ENCODE measurements around the gene SOX13. TPM values are rescaled to one million over a fixed set of nuclear protein-coding genes. Genes with fewer than 3 reads are reported as not detected.

SOX13 gene
- polyA plus RNA-seq, 3 donors = 0.52 TPM; not detected in 2

DNA sequence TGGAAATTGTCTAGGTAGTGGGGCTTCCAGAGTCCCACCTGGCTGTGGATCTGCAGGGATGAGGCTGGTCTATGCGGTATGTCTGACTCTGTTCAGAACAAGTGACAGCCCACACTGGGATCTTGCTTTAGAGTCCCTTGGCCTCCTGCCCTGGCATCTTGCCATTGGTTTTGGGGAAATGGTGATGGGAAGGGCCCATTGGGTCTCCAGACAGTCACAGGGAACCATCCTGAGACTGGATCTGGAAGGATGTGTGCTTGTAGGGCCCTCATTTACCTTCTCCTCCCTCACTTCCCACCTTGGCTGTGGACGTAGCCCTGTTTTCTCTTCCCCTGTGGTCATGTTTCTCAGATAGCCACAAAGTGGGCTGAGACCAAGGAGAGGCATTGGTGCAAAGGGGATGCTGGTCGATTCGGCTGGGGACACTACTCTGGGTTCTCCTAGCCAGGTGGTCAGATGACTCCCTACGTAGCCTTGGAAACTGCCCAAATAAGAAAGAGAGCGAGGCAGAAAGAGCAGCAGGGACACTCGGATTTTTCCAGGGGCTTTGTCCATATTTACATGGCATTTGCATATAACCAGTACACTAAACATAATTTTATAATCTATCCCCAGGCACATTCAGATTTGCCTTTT lies 15.1 kb downstream of the SOX13 start:
- H3K4me2 ChIP-seq (replicated peaks; ENCODE audit: extremely low read depth, low read length, poor library complexity, severe bottlenecking) = no peak overlapping the region
- intact Hi-C loops (cut with micrococcal nuclease) = no loop called here
- no peak overlapping the region for H3K9ac ChIP-seq (ENCODE audit: insufficient read depth, low read length, poor library complexity, severe bottlenecking)
- Mint-ChIP-seq H3K27ac (no peak overlapping the region), H3K36me3 (no peaks in the 10 kb centered on the region), H3K9me3 (no peaks in the 10 kb centered on the region), H3K4me1 (no peaks in the 10 kb centered on the region), H3K27me3 (ENCODE audit: low read depth in 3 of 3) (peaks cover 2 to 13% (median 11%) of the 10 kb centered on the region in 3 donors), H3K4me3 (no peak overlapping the region)
- WGBS (ENCODE audit: insufficient coverage) = 92% methylated on average over 6 of the region's 7 CpGs
- no peaks in the 10 kb centered on the region for H3K9me3 ChIP-seq (replicated peaks in 1 of 2; ENCODE audit: control insufficient read depth in 1 of 2, insufficient read depth in 1 of 2, low read length in 2 of 2)
- H3K27me3 ChIP-seq (ENCODE audit: control insufficient read depth in 2 of 2, insufficient read depth in 2 of 2, low read length in 2 of 2) = no peaks in the 10 kb centered on the region
- H3K79me2 ChIP-seq (ENCODE audit: insufficient read depth, low read length) = no peaks in the 10 kb centered on the region
- no peaks in the 10 kb centered on the region for H4K20me1 ChIP-seq (ENCODE audit: insufficient read depth, low read length)
- no peak overlapping the region for H2AFZ ChIP-seq (ENCODE audit: insufficient read depth, low read depth, low read length, poor library complexity, severe bottlenecking)
- no peak overlapping the region for H3K27ac ChIP-seq (ENCODE audit: low read depth in 1 of 2, low read length in 2 of 2)
- H3K4me3 ChIP-seq (replicated peaks in 1 of 3; ENCODE audit: low read depth in 2 of 3, low read length in 3 of 3) = no peak overlapping the region
- H3K4me1 ChIP-seq (ENCODE audit: control insufficient read depth in 1 of 2, insufficient read depth in 2 of 2, low read length in 2 of 2) = no peaks in the 10 kb centered on the region
- no peak for DNase-seq
- H3K36me3 ChIP-seq (replicated peaks in 1 of 2; ENCODE audit: control insufficient read depth in 1 of 2, insufficient read depth in 2 of 2, low read length in 2 of 2) = no peaks in the 10 kb centered on the region
- TF ChIP-seq, protein P1, sequence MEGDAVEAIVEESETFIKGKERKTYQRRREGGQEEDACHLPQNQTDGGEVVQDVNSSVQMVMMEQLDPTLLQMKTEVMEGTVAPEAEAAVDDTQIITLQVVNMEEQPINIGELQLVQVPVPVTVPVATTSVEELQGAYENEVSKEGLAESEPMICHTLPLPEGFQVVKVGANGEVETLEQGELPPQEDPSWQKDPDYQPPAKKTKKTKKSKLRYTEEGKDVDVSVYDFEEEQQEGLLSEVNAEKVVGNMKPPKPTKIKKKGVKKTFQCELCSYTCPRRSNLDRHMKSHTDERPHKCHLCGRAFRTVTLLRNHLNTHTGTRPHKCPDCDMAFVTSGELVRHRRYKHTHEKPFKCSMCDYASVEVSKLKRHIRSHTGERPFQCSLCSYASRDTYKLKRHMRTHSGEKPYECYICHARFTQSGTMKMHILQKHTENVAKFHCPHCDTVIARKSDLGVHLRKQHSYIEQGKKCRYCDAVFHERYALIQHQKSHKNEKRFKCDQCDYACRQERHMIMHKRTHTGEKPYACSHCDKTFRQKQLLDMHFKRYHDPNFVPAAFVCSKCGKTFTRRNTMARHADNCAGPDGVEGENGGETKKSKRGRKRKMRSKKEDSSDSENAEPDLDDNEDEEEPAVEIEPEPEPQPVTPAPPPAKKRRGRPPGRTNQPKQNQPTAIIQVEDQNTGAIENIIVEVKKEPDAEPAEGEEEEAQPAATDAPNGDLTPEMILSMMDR (IDR thresholded peaks at IDR 0.05) = no peak

DNA sequence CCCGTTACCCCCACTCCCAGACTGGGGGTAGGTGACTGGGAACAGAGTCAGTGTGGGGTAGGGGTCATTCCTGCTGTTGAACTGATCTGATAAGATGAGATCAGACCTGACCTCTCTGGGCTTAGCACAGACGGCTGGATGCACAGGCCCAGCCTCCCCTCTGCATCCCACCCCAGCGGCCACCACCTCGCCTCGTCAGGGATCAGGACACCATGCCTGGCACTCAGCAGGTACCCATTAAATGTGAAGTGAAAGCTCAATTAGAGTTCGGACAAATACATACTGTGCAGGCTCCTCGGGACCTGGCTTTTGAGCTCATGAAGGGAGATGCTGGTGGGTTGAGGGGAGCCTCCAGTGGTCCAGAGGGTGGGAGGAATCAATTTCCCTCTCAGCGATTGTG lies 15.7 kb downstream of the SOX13 start:
- Mint-ChIP-seq H3K27me3 (ENCODE audit: low read depth in 3 of 3) (peaks cover 2 to 14% (median 9%) of the 10 kb centered on the region in 3 donors), H3K36me3 (no peaks in the 10 kb centered on the region), H3K4me3 (no peak overlapping the region), H3K9me3 (no peaks in the 10 kb centered on the region), H3K27ac (no peak overlapping the region), H3K4me1 (no peaks in the 10 kb centered on the region)
- Histone ChIP-seq H3K36me3 (replicated peaks in 1 of 2; ENCODE audit: control insufficient read depth in 1 of 2, insufficient read depth in 2 of 2, low read length in 2 of 2) (no peaks in the 10 kb centered on the region), H3K79me2 (ENCODE audit: insufficient read depth, low read length) (no peaks in the 10 kb centered on the region), H3K4me1 (ENCODE audit: control insufficient read depth in 1 of 2, insufficient read depth in 2 of 2, low read length in 2 of 2) (no peaks in the 10 kb centered on the region), H3K9ac (ENCODE audit: insufficient read depth, low read length, poor library complexity, severe bottlenecking) (no peak overlapping the region), H3K27ac (ENCODE audit: low read depth in 1 of 2, low read length in 2 of 2) (no peak overlapping the region), H4K20me1 (ENCODE audit: insufficient read depth, low read length) (no peaks in the 10 kb centered on the region), H2AFZ (ENCODE audit: insufficient read depth, low read depth, low read length, poor library complexity, severe bottlenecking) (no peak overlapping the region), H3K27me3 (ENCODE audit: control insufficient read depth in 2 of 2, insufficient read depth in 2 of 2, low read length in 2 of 2) (no peaks in the 10 kb centered on the region), H3K4me3 (replicated peaks in 1 of 3; ENCODE audit: low read depth in 2 of 3, low read length in 3 of 3) (no peak overlapping the region), H3K4me2 (replicated peaks; ENCODE audit: extremely low read depth, low read length, poor library complexity, severe bottlenecking) (no peak overlapping the region), H3K9me3 (replicated peaks in 1 of 2; ENCODE audit: control insufficient read depth in 1 of 2, insufficient read depth in 1 of 2, low read length in 2 of 2) (no peaks in the 10 kb centered on the region)
- intact Hi-C loops (cut with micrococcal nuclease) = no loop called here
- WGBS (ENCODE audit: insufficient coverage) = 100% methylated on average over 3 of the region's 8 CpGs
- TF ChIP-seq, protein P1 (IDR thresholded peaks at IDR 0.05) = no peak
- no peak for DNase-seq

Data from CD14-positive monocyte (primary cell).